GM19043 (cell line): ENCODE measurements around the gene AQP9.
"Not testable (repeated sequence)": the region's sequence is repeated elsewhere in the genome, so short reads cannot be mapped to it uniquely, and the experiment has no call there.

Source experiments
- ATAC-seq: cut with Tn5 transposase; IDR thresholded peaks from one replicate; pipeline ENCODE4 v1.9.1; 2021; ENCODE audit warnings: low read depth; ENCODE audit not compliant: unreplicated experiment

AQP9 gene

DNA sequence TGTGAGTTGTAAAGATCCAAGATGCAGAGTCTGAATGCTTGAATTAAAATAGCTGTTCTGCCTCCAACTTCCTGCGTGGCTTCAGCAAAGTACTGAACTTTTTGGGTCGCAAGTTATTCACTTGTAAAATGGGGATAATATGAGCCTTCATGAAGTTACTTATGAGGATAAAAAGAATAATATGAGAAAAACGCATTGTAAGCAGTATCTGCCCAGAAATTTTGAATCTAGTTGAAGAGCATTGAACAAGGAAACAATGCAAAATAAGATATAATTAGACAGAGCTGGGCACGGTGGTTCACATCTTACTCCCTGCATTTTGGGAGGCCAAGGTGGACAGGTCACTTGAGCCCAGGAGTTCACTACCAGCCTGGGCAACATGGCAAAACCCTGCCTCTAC is 37.8 kb downstream of the AQP9 start:
- no peak for ATAC-seq

DNA sequence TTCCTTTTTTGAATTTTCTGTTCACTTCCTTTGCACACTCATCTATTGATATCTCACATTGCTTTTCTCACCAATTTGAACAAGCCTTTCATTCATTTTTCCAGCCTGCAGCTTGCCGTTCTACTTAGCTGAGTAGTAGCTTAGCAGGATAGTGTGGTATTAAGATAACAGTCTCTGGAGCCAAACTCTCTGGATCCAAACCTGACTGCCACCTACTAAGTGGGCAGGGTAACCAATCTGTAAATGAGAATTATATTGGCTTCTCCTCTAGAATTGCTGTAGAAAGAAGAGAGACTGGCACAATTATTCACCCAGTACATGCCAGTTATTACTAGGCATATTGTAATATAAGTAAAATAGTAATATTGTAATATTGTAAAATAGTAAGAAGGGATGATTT is 40.5 kb downstream of the AQP9 start:
- no peak for ATAC-seq

DNA sequence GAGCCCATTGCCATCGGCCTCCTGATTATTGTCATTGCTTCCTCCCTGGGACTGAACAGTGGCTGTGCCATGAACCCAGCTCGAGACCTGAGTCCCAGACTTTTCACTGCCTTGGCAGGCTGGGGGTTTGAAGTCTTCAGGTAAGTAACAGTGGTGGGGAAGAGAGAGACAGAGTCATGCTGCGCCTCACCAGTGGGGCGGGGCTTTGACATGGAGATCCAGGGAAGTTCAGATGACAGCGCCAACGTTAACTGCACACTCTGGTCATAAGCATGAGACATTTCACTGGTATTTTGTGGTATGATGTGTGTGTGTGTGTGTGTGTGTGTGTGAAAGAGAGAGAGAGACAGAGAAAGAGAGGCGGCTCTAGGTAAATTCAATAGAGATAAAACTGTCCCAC is 41.0 kb downstream of the AQP9 start:
- ATAC-seq: no peak

DNA sequence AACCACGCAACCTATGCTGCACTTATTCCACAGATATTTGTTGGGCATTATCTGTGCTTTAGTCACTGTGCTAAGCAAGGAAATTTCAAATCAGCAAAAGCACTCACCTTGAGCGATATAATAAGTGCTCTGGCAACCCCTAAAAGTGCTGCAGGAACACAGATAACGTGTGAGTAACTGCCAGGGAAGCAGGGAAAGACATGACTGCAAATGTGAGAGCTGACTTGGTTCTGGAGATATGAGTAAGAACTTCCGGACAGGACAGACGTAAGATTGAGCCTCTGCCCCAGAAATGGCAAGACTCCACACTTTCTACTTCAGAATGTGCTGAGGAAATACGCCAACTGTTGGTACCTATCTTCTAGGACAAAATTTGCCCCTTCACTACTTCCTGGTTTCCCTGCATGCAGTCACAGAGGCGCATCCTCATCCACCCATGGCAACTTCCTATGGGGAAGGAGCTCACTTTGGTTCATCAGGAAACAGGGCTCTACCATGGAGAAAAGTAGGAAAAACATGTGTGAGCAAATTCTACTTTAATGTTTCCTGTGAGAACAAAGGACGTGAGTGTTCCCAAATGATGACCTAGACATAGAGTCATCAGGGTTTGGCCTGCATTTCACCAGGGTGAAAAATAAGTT is 41.7 kb downstream of the AQP9 start:
- ATAC-seq: no peak

DNA sequence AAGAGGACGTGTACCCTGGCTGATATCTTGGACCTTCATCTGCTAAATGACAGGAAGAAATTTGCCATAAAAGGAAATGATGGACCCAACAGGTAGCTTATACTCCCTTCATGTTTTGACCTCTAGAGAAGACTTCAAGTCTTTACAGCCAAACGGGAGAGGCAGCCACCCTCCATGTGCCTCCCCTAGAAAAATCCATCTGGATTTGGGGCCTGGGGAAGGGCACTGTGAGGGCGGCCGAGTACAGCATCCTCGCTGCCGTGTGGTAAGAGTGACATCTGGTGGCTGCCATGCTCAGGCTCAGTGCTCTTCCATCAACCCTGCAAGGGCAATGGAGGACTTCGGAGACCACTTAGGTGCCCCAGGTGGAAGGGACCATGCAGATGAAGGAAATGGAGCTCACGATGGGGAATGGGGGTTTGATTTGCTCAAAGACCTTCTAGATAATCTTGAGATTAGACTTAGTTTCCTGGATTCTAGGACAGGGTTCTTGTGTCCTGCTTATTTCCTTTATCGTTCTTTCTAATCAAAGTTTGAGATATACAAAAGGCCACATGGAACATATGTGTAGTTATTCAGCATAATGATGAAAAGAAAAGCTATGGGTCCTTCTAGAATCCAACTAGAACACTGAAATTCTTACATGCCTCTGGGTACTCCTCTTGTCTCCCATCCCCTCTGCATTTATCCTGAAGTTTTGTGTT is 44.4 kb downstream of the AQP9 start:
- no peak for ATAC-seq

DNA sequence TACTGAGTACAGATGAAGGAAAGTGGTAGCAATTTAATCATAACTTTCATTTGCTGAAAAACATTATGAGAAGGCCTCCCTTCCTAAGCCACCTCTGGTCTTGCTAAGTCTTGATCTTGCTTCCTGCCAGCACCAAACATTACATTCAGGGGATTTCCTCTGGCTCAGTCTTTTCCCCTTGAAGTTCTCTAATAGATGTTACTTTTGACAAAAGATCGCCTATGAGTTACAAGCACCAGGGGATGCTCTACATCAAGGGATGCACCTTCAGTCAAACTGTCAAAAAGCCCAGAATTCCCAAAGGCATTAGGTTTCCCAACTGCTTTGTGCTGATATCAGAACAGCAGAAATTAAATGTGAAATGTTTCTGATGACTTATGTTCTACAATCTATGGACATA is 47.3 kb downstream of the AQP9 start:
- no peak for ATAC-seq

DNA sequence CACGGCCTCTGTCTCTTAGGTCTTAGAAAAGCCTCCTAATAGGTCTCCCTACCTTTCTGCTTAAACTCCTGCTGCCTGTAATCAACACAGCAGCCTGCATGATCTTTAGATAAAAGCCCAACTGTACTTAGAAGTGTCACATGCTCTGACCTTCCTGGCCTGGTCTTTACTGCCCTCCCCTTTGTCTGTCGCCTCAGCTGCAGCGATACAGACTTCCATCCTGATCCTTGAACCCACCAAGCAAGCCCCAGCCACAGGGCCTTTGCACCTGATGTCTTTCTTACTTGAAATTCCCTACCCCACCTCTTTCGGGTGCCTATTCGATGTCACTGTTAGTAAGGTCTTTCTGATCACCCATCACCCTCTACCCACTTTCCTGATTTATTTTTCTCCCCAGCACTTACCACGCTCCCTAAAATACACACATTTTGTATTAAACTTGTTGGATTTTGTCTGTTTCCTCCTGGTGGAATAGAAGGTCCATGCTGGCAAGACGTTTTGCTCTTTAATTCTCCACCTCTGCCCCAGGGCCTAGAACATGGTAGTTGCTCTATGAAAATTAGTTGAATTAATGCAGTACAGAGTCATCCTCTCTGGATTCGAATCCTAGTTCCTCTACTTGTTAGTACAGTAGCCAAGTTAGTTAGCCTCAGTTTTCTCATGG is 51.1 kb downstream of the AQP9 start:
- no peak for ATAC-seq

DNA sequence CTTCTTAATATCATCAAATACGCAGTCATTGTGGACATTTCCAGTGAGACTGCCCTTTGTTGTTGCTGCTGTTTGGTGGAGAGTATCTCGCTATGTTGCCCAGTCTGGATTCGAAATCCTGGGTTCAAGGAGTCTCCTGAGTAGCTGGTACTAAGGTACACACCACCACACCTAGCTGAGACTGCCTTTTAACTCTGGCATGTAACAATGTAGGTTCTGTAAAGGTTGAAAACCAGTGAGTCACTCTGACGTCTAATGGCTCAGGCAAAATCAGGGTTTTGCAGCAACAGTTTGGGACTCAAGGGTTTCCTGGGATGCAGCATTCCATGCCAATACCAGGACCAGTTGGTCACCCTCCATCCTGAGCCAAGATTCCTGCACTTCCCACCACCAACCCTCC is 52.2 kb downstream of the AQP9 start:
- no peak for ATAC-seq

DNA sequence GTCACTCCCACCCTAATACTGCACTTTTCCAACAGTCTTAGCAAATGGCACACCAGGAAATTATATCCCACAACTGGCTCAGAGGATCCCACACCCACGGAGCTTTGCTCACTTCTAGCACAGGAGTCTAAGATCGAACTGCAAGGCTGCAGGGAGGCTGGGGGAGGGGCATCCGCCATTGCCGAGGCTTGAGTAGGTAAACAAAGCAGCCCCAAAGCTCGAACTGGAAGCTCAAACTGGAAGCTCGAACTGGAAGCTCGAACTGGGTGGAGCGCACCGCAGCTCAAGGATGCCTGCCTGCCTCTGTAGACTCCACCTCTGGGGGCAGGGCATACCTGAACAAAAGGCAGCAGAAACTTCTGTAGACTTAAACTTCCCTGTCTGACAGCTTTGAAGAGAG is 55.5 kb downstream of the AQP9 start:
- not testable (repeated sequence) for ATAC-seq

DNA sequence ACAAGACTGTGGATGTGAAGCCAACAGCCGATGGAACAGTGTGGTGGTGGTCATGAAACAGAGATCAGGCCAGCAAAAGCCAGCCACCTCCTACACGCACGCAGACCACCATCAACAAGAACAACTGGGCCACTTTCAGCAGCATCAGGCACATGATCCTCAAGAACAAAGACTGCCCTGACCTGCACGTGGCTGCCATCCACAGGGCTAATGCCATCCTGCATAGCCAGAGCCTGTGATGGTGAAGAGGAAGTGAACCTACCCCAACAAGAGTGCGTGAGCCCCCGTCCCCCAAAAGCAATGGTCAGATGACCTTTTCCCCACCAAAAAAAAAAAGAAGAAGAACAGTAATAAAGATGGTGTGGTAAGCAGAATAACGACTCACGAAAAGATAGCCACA is 62.6 kb downstream of the AQP9 start:
- ATAC-seq: no peak

DNA sequence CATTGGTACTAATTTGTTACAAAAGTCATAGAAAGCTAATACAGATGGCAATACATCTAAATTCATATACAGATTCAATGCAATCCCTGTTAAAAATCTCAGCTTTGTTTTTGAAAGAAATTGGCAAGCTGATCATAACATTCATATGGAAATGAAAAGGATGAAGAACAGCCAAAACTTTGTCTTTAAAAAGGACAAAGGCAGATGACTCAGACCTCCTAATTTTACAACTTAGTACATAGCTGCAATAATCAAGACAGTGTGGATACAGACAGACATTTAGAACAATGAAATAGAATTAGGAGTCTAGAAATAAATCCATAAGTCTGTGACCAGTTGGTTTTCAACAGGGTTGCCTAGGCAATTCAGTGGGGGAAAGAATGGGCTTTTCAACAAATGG is 63.3 kb downstream of the AQP9 start:
- no peak for ATAC-seq

DNA sequence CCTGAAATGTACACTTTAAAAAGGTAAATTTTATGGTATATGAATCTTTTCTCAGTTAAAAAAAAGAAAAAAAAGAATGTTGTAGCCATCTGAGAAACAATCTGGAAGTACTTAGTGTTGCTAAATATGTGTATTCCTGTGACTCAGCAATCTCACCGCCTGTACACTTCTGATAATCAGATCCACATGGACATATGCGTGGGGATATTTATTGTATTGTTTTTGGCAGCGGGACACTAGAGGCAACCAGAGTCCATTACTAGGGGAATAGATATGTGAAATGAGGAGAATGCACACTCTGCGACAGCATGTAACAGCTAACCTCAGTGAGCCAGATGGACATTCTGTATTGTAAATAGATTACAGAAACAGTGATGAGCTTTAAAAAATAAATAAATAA is 65.4 kb downstream of the AQP9 start:
- ATAC-seq: no peak

DNA sequence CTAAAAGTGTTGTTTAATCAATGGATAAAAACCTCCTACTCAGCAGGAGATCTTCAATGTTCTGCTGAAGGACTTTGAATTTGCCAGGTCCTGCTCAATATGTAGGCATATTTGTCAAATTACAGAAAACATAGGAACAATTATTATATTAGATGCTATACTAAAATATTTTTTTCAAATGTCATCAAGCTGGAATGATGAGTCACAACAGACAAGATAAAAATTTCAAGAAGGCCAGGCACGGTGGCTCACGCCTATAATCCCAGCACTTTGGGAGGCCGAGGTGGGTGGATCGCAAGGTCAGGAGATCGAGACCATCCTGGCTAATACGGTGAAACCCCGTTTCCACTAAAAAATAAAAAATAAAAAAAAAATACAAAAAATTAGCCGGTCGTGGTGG is 68.0 kb downstream of the AQP9 start:
- no peak for ATAC-seq

DNA sequence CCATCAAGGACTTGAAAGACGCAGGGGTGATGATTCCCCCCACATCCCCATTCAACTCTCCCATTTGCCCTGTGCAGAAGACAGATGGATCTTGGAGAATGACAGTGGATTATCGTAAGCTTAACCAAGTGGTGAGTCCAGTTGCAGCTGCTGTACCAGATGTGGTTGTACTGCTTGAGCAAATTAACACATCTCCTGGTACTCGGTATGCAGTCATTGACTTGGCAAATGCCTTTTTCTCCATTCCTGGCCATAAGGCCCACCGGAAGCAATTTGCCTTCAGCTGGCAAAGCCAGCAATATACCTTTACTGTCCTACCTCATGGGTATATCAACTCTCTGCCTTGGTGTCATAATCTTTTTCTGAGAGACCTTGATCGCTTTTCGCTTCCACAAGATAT is 70.0 kb downstream of the AQP9 start:
- ATAC-seq: not testable (repeated sequence)

DNA sequence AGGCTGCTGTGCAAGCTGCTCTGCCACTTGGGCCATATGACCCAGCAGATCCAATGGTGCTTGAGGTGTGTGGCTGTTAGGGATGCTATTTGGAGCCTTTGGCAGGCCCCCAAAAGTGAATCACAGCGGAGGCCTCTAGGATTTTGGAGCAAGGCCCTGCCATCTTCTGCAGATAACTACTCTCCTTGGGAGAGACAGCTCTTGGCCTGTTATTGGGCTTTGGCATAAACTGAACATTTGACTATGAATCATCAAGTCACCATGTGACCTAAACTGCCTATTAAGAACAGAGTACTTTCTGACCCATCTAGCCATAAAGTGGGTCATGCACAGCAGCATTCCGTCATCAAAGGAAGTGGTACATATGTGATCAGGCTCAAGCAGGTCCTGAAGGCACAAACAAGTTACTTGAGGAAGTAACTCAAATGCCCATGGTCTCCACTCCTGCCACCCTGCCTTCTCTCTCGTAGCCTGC is 70.9 kb downstream of the AQP9 start:
- not testable (repeated sequence) for ATAC-seq

DNA sequence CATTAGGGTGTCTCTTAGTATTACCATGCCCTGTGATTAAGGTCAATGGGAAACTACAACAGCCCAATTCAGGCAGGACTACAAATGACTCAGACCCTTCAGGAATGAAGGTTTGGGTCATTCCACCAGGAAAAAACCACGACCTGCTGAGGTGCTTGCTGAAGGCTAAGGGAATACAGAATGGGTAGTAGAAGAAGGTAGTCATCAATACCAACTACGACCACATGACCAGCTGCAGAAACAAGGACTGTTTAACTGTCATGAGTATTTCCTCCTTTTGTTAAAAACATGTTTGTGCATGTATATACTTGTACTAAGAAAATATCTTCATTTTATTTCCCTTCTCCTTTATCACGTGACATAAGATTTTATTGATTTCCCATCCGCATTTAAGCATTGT is 71.8 kb downstream of the AQP9 start:
- ATAC-seq: not testable (repeated sequence)

DNA sequence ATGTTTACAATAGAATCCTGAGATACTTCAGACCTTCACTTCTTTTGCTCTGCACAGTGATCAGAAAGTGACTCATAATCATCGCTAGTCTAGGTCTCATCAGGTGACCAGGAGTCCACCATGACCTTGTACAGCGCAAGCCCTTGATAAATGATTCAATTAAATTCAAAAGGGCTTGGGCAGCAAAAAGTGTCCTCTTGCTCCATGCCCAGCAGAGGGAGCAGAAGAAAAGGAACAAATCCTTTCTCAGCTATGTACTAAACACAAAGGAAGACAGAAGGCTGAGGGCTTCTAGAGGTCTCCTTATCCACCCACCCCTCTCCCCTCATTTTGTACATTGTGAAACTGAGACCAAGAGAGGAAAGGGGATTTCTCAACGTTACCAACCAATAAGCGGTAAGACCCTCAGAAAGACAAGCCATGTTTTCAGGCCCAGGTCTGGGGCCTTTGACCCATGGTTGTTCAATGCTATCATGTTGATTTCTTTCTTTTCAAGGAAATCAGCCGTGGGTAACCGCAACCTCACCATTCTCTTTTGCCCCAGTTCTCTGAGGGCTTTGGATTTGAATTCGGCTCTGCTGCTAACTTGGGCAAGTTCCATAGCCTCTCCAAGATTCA is 74.8 kb downstream of the AQP9 start:
- ATAC-seq: no peak

DNA sequence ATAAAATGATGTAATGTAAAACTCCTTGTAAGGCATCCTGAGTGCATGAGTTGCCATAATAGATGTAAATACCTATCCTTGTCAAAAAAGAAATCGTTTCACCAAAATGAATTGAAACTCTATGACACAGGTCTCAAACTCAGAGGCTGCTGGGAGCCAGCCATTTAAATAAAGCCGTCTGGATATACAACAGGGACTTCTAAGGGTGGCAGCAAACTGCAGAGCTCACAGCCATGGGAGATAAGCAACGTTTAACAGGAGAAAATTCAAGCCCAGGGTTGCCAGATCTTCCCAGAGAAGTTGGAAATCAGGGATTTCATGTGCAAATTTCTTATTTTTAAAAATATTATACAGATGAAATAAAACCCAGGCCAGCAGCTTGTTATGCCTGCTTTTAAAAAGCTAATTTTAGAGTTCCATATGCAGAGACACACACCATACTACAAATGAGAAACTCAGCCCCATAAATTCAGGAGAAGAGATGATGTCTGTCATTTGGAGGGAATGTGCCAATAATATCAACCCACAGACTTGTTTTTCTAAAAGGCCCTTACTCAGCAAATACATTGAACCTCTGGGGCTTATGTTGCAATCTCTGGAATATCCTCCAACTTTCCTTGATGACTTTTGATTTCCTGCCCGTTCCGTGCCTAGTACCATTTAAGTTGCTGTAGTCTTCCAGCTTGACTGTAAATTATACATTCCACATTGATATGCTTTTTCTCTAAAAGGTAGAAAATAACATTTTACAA is 75.6 kb downstream of the AQP9 start:
- ATAC-seq: no peak

DNA sequence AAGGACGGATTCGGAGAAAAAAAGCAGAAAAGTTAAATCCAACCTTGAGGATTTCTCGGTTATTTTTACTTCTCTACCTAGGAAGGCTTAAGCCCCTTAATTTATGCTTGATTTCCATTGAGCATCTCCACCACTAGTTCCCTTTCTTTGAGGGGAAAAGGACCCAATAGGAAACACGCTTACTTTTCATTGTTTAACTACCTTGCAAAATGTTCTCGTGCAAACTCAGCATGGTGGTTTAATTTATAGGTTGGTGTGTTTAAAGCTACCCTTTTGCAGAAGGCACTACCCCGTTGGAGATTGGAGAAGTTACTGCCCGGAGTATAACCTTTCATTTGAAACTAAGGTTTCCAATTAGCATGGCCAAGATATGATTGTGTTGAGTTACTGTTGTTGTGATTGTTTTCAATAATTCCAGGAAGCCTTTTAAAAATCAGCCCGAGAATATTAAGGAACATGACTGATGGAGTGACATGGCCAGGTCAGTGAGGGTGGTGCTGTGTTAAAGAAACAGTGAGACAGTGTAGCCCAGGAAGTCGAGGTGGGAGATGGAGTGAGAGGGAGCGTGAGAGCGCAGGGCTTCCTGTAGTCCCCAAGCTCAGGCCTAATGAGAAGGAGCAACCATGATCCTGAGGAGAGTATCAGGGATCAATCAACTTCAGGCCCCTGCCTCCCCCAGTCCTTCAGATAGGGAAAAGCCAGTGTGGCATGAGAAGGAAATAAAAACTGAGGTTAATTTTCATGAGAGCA is 76.6 kb downstream of the AQP9 start:
- ATAC-seq: no peak

DNA sequence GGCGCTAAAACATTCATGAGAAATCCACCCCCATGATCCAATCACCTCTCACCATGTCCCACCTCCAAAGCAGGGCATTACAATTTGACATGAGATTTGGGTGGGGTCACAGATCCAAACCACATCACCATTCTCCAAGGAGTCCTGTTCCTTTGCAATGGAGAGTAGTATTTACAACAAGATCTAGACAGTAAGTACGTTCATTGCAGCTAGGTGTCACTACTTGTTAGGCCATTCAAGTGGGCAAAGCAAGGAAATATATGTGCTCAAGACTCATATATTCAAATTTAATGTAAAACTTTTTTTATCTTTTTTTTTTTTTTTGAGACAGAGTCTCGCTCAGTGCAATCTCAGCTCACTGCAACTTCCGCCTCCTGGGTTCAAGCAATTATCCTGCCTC is 79.3 kb downstream of the AQP9 start:
- ATAC-seq: no peak
